K562 (cell line): ENCODE measurements around the gene RRBP1. TPM values are rescaled to one million over a fixed set of nuclear protein-coding genes. Genes with fewer than 3 reads are reported as not detected.

Experiments
- ATAC-seq: fragments of 200-7000 bp; cut with Tn5 transposase; 3 replicates; pipeline ENCODE4 v1.9.1; 2020; ENCODE audit warnings: moderate library complexity
- BruUV-seq: library from RNA; stranded (reverse); fragments of 400-500 nt; replicated peaks from 2 replicates; lab custom pipeline; 2021; lab: Mats Ljungman, UMichigan
- CTCF ChIA-PET: fragments of 300-600 bp; formaldehyde crosslinking; extraction: SDS; loops from one replicate; lab custom pipeline; 2021; ENCODE audit warnings: low intra/inter-chr PET ratio; lab: Yijun Ruan, JAX
- POLR2A ChIA-PET: fragments of 300-600, 350-650 bp; sonication (Branson Sonifier 250); formaldehyde crosslinking; extraction: SDS; loops from one replicate; lab custom pipeline; 2021; ENCODE audit warnings: antibody characterized with exemption, inconsistent platforms; lab: Yijun Ruan, JAX
- DNase-seq, 4 experiments: peaks; one replicate each; pipeline versions ENCODE4 v3.0.0 to v3.0.0-alpha.2; 2011 to 2018; ENCODE audit warnings: low spot score in 3 of 4, mixed read lengths in 3 of 4; ENCODE audit errors: extremely low read depth in 1 of 4
- FAIRE-seq: peaks from 2 replicates; lab custom pipeline; 2011; peaks lifted over from hg19 to GRCh38; lab: Jason Lieb, UNC
- H2AFZ ChIP-seq: 2 replicates; pipeline ENCODE4 v1.6.0; 2011; ENCODE audit warnings: low read depth, low read length, control low read depth, inconsistent platforms
- H3K27ac ChIP-seq: fragments of 200-600 bp; 3 replicates; pipeline ENCODE4 v1.8.0; 2011; ENCODE audit warnings: low read depth, mild to moderate bottlenecking, control low read depth, inconsistent platforms, low read length, moderate library complexity, mixed read lengths; ENCODE audit errors: extremely low read depth
- H3K27me3 ChIP-seq, 2 experiments: fragments of 300-600 bp in 1 of 2; 2 replicates in 1 of 2; 3 replicates in 1 of 2; pipeline versions ENCODE4 v1.6.0 to v1.8.0; 2011; ENCODE audit warnings: inconsistent platforms in 2 of 2, low read length in 2 of 2, mild to moderate bottlenecking in 1 of 2, mixed read lengths in 1 of 2, moderate library complexity in 1 of 2; ENCODE audit not compliant: control insufficient read depth in 2 of 2, insufficient read depth in 2 of 2
- H3K36me3 ChIP-seq: fragments of 300-600 bp; 3 replicates; pipeline ENCODE4 v1.8.0; 2011; ENCODE audit warnings: mild to moderate bottlenecking, low read length, inconsistent platforms; ENCODE audit not compliant: control insufficient read depth, insufficient read depth
- H3K4me1 ChIP-seq, 2 experiments: fragments of 200-600 bp in 1 of 2; replicated peaks in 1 of 2; 2 replicates in 1 of 2; 3 replicates in 1 of 2; pipeline versions ENCODE4 v1.5.1 to v1.8.0; 2011; ENCODE audit warnings: inconsistent platforms in 2 of 2, low read length in 2 of 2, mild to moderate bottlenecking in 1 of 2, mixed read lengths in 1 of 2, moderate library complexity in 1 of 2; ENCODE audit not compliant: control insufficient read depth in 2 of 2, insufficient read depth in 2 of 2
- H3K4me2 ChIP-seq: 2 replicates; pipeline ENCODE4 v1.6.1; 2011; ENCODE audit warnings: low read length, control low read depth, inconsistent platforms, mixed read lengths; ENCODE audit not compliant: insufficient read depth
- H3K4me3 ChIP-seq: fragments of 200-600 bp; sonication (generic), shearing (Covaris generic); 2 replicates; pipeline ENCODE4 v1.5.1; 2016; ENCODE audit warnings: control low read depth, inconsistent platforms
- H3K79me2 ChIP-seq: fragments of 200-600 bp; 3 replicates; pipeline ENCODE4 v1.8.0; 2011; ENCODE audit warnings: low read length, inconsistent platforms; ENCODE audit not compliant: control insufficient read depth, insufficient read depth
- H3K9ac ChIP-seq, 2 experiments: 2 replicates each; pipeline versions ENCODE4 v1.6.0 to v1.6.1; 2011; ENCODE audit warnings: low read depth in 2 of 2, low read length in 2 of 2, control low read depth in 1 of 2, inconsistent platforms in 1 of 2, mild to moderate bottlenecking in 1 of 2, mixed read lengths in 1 of 2; ENCODE audit not compliant: insufficient read depth in 1 of 2
- H3K9me1 ChIP-seq: one replicate; pipeline ENCODE4 v1.6.0; 2011; ENCODE audit warnings: inconsistent platforms, mild to moderate bottlenecking, low read length, moderate library complexity; ENCODE audit not compliant: control insufficient read depth, insufficient read depth
- H3K9me3 ChIP-seq: replicated peaks from 2 replicates; pipeline ENCODE4 v1.5.1; 2011; ENCODE audit warnings: low read depth, low read length, inconsistent platforms; ENCODE audit not compliant: control insufficient read depth, insufficient read depth
- H4K20me1 ChIP-seq: replicated peaks from 2 replicates; pipeline ENCODE4 v1.6.1; 2011; ENCODE audit warnings: low read length, inconsistent platforms, mixed read lengths; ENCODE audit not compliant: control insufficient read depth, insufficient read depth
- GABPA ChIP-seq: fragments of 200-800 bp; sonication (Bioruptor generic); conservative IDR thresholded peaks from 2 replicates; pipeline ENCODE4 v1.6.1; 2016; ENCODE audit warnings: low read depth, missing genetic modification characterization, missing compliant biosample characterization
- PCBP2 ChIP-seq: fragments of 200-400 bp; formaldehyde crosslinking; IDR thresholded peaks from 2 replicates; pipeline ENCODE4 v1.6.1; 2018; ENCODE audit warnings: low read length, low read depth, mild to moderate bottlenecking, moderate library complexity; ENCODE audit not compliant: poor library complexity, severe bottlenecking
- RBBP5 ChIP-seq: fragments of 200-600 bp; sonication (generic); IDR thresholded peaks from 2 replicates; pipeline ENCODE4 v1.6.1; 2012; ENCODE audit warnings: borderline replicate concordance, mild to moderate bottlenecking, low read length, control low read depth, inconsistent platforms; ENCODE audit not compliant: insufficient read depth, poor library complexity, severe bottlenecking
- SMAD2 ChIP-seq: fragments of 150-350 bp; IDR thresholded peaks from 2 replicates; pipeline ENCODE4 v1.6.1; 2014; ENCODE audit warnings: low read depth, mild to moderate bottlenecking, low read length
- SP1 ChIP-seq: sonication (generic); formaldehyde crosslinking; IDR thresholded peaks from 2 replicates; pipeline ENCODE4 v1.8.1; 2022; ENCODE audit warnings: mild to moderate bottlenecking, missing genetic modification reagents
- TAF9B ChIP-seq: fragments of 450-650 bp; IDR thresholded peaks from 2 replicates; pipeline ENCODE4 v1.6.1; 2018; ENCODE audit warnings: mild to moderate bottlenecking; ENCODE audit not compliant: partially characterized antibody
- WGBS: fragments of 100-300 bp; shearing (Covaris generic); methylation state at CpG from one replicate; pipeline ENCODE4 v1.1.6; 2016; ENCODE audit warnings: low coverage, mixed read lengths; ENCODE audit not compliant: insufficient coverage; ENCODE audit errors: missing lambda C conversion rate; 5-methylcytosine and 5-hydroxymethylcytosine counted together
- in situ Hi-C: fragments of 300-500 bp; cut with MboI; formaldehyde crosslinking; loops from 4 replicates; pipeline ENCODE4 v1.15.0; 2018; ENCODE audit warnings: inconsistent platforms, mixed read lengths
- intact Hi-C: fragments of 100-400 bp; cut with micrococcal nuclease; formaldehyde crosslinking; loops from 2 replicates; pipeline ENCODE4 v1.14.2; 2022
- polyA plus RNA-seq, 8 experiments: library from polyadenylated mRNA; depleted of rRNA in 4 of 8; stranded (reverse) in 5 of 8; unstranded in 3 of 8; fragments of >200 nt; fragmentation: Nextera tagmentation in 2 of 8; fragmentation: Illumina TruSeq in 1 of 8; extraction: Ambion mirVana in 2 of 8; extraction: Trizol in 1 of 8; gene quantifications; 2 replicates each; pipeline versions ENCODE4 v1.2.1 to v1.2.3, GENCODE V29; 2011 to 2014; ENCODE audit warnings: inconsistent platforms in 1 of 8, missing spikeins in 1 of 8
- total RNA-seq, 7 experiments: library from RNA; depleted of rRNA in 6 of 7; stranded (reverse); fragments of >200 nt in 6 of 7; fragmentation: Illumina TruSeq in 2 of 7; extraction: Trizol in 2 of 7; gene quantifications; 2 replicates each; pipeline versions ENCODE4 v1.2.1 to v1.2.3, GENCODE V29; 2011 to 2021; ENCODE audit warnings: low replicate concordance in 1 of 7
- TF ChIP-seq, protein P1 (sequence below): fragments of 450-650 bp; formaldehyde crosslinking; IDR thresholded peaks from 2 replicates; pipeline ENCODE4 v1.4.0; 2020; ENCODE audit warnings: mild to moderate bottlenecking, moderate library complexity
- TF ChIP-seq, protein P2 (sequence below), 2 experiments: IDR thresholded peaks; 2 replicates each; pipeline ENCODE4 v1.6.1; 2011; ENCODE audit warnings: borderline replicate concordance in 1 of 2, control low read depth in 1 of 2, low read depth in 1 of 2, low read length in 1 of 2, mild to moderate bottlenecking in 1 of 2, mixed read lengths in 1 of 2, moderate library complexity in 1 of 2; ENCODE audit not compliant: insufficient read depth in 1 of 2, insufficient read length in 1 of 2, poor library complexity in 1 of 2, severe bottlenecking in 1 of 2; ENCODE audit errors: extremely low read depth in 1 of 2

RRBP1 gene
- total and polyA plus RNA-seq, 9 of the 15 experiments (the other 6 are each of a cell fraction or from before 2014, with no cell fraction given), result 0.84 to 32.0 (median 17.6) TPM

DNA sequence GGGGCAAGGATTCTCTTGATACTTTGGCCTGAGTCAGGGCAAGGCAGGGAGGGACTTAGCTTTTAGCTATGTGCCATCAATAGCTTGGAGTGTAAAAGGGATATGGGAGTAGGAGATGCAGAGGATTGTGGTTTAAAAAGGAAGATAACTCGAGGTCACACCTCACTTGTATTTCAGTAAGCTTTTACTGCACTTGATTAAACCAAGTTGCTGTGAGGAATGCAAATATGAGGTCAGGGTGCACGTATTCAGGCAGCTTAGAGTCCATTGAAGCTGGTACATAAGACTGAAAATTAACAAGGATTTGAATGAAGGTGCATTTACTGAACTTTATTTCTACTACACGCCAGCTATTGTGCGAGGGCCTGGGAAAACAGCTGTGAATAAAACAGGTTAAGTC lies 80.1 kb downstream of the RRBP1 start:
- ChIA-PET CTCF (no interaction called here), POLR2A (interaction anchor here (0.6 kb wide), 1 partner anchor 20 kb away, joined by 4 read pairs; no protein-coding TSS in a partner anchor)
- TF ChIP-seq SP1 (CRISPR knock-in tag) (no peak), PCBP2 (no peak), SMAD2 (no peak), RBBP5 (no peak), TAF9B (no peak)
- WGBS, result 65% methylated on average over 4 of the region's 4 CpGs
- no peak overlapping the region for H3K4me2 ChIP-seq
- no peaks in the 10 kb centered on the region for H3K4me1 ChIP-seq
- H3K9me1 ChIP-seq, result no peaks in the 10 kb centered on the region
- H3K9me3 ChIP-seq, result no peaks in the 10 kb centered on the region
- H2AFZ ChIP-seq, result no peak overlapping the region
- intact Hi-C loops (no loop called here), in situ Hi-C loops (no loop called here)
- no peak overlapping the region for H3K9ac ChIP-seq
- H3K79me2 ChIP-seq, result no peaks in the 10 kb centered on the region
- ATAC-seq (no peak), FAIRE-seq (no peak), DNase-seq (no peak)
- H3K27ac ChIP-seq, result no peak overlapping the region
- H3K27me3 ChIP-seq, result no peaks in the 10 kb centered on the region
- no peaks in the 10 kb centered on the region for H4K20me1 ChIP-seq
- BruUV-seq, result no TSS peak
- H3K4me3 ChIP-seq, result no peak overlapping the region
- H3K36me3 ChIP-seq, result peaks cover 10% of the 10 kb centered on the region; the same call in 1 of the 3 replicates

DNA sequence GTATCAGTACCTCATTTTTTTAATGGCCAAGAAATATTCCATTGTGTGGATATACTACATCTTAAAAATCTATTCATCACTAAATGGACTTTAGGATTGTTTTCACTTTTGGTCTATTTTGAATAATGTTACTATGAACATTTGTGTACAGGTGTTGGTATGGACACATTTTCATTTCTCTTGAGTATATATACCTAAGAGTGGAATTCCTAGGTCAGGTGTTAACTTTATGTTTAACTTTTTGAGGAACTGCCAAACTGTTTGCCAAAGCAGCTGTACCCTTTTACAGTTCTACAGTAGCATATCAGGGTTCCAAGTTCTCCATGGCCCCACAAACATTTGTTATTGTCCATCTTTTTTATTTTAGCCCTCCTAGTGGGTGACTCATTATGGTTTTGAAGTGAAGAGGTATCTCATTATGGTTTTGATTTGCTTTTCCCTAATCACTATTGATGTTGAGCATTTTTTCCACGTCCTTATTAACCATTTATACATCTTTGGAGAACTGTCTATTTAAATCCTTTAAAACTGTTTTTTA lies 84.0 kb downstream of the RRBP1 start:
- POLR2A ChIA-PET, result no interaction called here
- Histone ChIP-seq H3K9ac (no peak overlapping the region), H3K27me3 (no peaks in the 10 kb centered on the region), H3K9me3 (no peaks in the 10 kb centered on the region), H3K36me3 (no peaks in the 10 kb centered on the region), H3K27ac (no peak overlapping the region), H3K9me1 (no peaks in the 10 kb centered on the region), H4K20me1 (peaks cover 8% of the 10 kb centered on the region; the same call in 1 of the 2 replicates), H3K4me2 (no peak overlapping the region), H3K4me3 (no peak overlapping the region), H3K79me2 (no peaks in the 10 kb centered on the region; the same call in 1 of the 3 replicates), H2AFZ (no peak overlapping the region), H3K4me1 (no peaks in the 10 kb centered on the region; a peak in 1 of 5 replicates)
- no peak for DNase-seq
- in situ Hi-C loops (no loop called here), intact Hi-C loops (no loop called here)
- no peak for ATAC-seq
- FAIRE-seq, result no peak
- 73% methylated on average over 1 of the region's 1 CpG for WGBS
- BruUV-seq, result no TSS peak
- CTCF ChIA-PET, result no interaction called here
- TF ChIP-seq, protein P1, sequence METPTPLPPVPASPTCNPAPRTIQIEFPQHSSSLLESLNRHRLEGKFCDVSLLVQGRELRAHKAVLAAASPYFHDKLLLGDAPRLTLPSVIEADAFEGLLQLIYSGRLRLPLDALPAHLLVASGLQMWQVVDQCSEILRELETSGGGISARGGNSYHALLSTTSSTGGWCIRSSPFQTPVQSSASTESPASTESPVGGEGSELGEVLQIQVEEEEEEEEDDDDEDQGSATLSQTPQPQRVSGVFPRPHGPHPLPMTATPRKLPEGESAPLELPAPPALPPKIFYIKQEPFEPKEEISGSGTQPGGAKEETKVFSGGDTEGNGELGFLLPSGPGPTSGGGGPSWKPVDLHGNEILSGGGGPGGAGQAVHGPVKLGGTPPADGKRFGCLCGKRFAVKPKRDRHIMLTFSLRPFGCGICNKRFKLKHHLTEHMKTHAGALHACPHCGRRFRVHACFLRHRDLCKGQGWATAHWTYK, result no peak
- no peak for TF ChIP-seq GABPA
- TF ChIP-seq, protein P2, sequence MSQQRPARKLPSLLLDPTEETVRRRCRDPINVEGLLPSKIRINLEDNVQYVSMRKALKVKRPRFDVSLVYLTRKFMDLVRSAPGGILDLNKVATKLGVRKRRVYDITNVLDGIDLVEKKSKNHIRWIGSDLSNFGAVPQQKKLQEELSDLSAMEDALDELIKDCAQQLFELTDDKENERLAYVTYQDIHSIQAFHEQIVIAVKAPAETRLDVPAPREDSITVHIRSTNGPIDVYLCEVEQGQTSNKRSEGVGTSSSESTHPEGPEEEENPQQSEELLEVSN (IDR thresholded peaks at IDR 0.05; ENCODE audit: borderline replicate concordance in 1 of 2, extremely low read depth in 1 of 2, insufficient read depth in 1 of 2, insufficient read length in 1 of 2, low read depth in 1 of 2, low read length in 1 of 2, poor library complexity in 1 of 2, severe bottlenecking in 1 of 2), result no peak
